AG04449 (cell line): ENCODE results near the gene GPS1.

Experiments used
- CTCF ChIA-PET: fragments of 350-600 bp; formaldehyde crosslinking; extraction: SDS; loops from one replicate; lab custom pipeline; 2021; ENCODE audit warnings: antibody characterized with exemption; lab: Yijun Ruan, JAX
- POLR2A ChIA-PET: fragments of 400-600, 350-600 bp; formaldehyde crosslinking; extraction: SDS; loops from one replicate; lab custom pipeline; 2020; ENCODE audit warnings: antibody characterized with exemption, inconsistent platforms; lab: Yijun Ruan, JAX
- DNase-seq: peaks from one replicate; pipeline ENCODE4 v3.0.0-alpha.2; 2010; ENCODE audit warnings: low read depth, low spot score
- H3K4me3 ChIP-seq: 2 replicates; pipeline ENCODE4 v1.5.1; 2011; ENCODE audit warnings: low read depth, mild to moderate bottlenecking, control low read depth, low read length
- TF ChIP-seq, protein P1 (sequence below): IDR thresholded peaks from one replicate; pipeline ENCODE4 v1.5.1; 2011; ENCODE audit warnings: mild to moderate bottlenecking, moderate library complexity, low read length, control low read depth, inconsistent platforms; ENCODE audit not compliant: insufficient read depth; ENCODE audit errors: missing control alignments

Gene GPS1

GRCh38 chr17:82081966-82082365 lies 30.3 kb downstream of the GPS1 start:
- POLR2A ChIA-PET, result interaction anchor here (2.3 kb wide), 1 partner anchor 16 kb away, joined by 6 read pairs; the partner anchor contains the start of gene FASN
- DNase-seq, result no peak
- H3K4me3 ChIP-seq, result no peak overlapping the region
- CTCF ChIA-PET, result no interaction called here
- TF ChIP-seq, protein P1, sequence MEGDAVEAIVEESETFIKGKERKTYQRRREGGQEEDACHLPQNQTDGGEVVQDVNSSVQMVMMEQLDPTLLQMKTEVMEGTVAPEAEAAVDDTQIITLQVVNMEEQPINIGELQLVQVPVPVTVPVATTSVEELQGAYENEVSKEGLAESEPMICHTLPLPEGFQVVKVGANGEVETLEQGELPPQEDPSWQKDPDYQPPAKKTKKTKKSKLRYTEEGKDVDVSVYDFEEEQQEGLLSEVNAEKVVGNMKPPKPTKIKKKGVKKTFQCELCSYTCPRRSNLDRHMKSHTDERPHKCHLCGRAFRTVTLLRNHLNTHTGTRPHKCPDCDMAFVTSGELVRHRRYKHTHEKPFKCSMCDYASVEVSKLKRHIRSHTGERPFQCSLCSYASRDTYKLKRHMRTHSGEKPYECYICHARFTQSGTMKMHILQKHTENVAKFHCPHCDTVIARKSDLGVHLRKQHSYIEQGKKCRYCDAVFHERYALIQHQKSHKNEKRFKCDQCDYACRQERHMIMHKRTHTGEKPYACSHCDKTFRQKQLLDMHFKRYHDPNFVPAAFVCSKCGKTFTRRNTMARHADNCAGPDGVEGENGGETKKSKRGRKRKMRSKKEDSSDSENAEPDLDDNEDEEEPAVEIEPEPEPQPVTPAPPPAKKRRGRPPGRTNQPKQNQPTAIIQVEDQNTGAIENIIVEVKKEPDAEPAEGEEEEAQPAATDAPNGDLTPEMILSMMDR, result no peak

GRCh38 chr17:82082456-82082855 lies 30.8 kb downstream of the GPS1 start:
- TF ChIP-seq, protein P1, result no peak
- ChIA-PET POLR2A (interaction anchor here (2.3 kb wide), 1 partner anchor 16 kb away, joined by 6 read pairs; the partner anchor contains the start of gene FASN), CTCF (no interaction called here)
- no peak overlapping the region for H3K4me3 ChIP-seq
- DNase-seq, result no peak

- CTCF ChIA-PET, result no interaction called here
- TF ChIP-seq, protein P1, result no peak
- no peak for DNase-seq
Measured at GRCh38 chr17:82083009-82083408, 31.3 kb downstream of the GPS1 start.

GRCh38 chr17:82083533-82084359 lies 32.0 kb downstream of the GPS1 start:
- ChIA-PET POLR2A (no interaction called here), CTCF (no interaction called here)
- TF ChIP-seq, protein P1, result no peak
- no peak for DNase-seq
- H3K4me3 ChIP-seq, result no peak overlapping the region

More at GRCh38 chr17:82083009-82083408, 31.3 kb downstream of the GPS1 start:
- POLR2A ChIA-PET, result interaction anchor here (2.3 kb wide), 1 partner anchor 15 kb away, joined by 6 read pairs; the partner anchor contains the start of gene FASN
- H3K4me3 ChIP-seq, result no peak overlapping the region

GRCh38 chr17:82084373-82085030 lies 32.8 kb downstream of the GPS1 start:
- TF ChIP-seq, protein P1, result no peak
- CTCF ChIA-PET, result no interaction called here
- POLR2A ChIA-PET, result no interaction called here
- no peak for DNase-seq
- no peak overlapping the region for H3K4me3 ChIP-seq
